HFFc6 (cell line): ENCODE measurements around the gene NME4. TPM values are rescaled to one million over a fixed set of nuclear protein-coding genes. Genes with fewer than 3 reads are reported as not detected.

Source experiments
- DNase-seq: peaks from one replicate; pipeline ENCODE4 v3.0.0-alpha.2; 2018
- H3K27ac Mint-ChIP-seq: 2 replicates; pipeline ENCODE4 v1.8.0; 2020; ENCODE audit warnings: mild to moderate bottlenecking, mixed read lengths
- H3K27me3 Mint-ChIP-seq: 2 replicates; pipeline ENCODE4 v1.8.0; 2021; ENCODE audit warnings: mild to moderate bottlenecking, moderate library complexity, mixed read lengths; ENCODE audit not compliant: insufficient read depth
- H3K36me3 Mint-ChIP-seq: 2 replicates; pipeline ENCODE4 v1.8.0; 2021; ENCODE audit warnings: low read depth, mixed read lengths
- H3K4me1 Mint-ChIP-seq: 2 replicates; pipeline ENCODE4 v1.8.0; 2020; ENCODE audit warnings: low read depth, mixed read lengths
- H3K4me3 Mint-ChIP-seq: 2 replicates; pipeline ENCODE4 v1.8.0; 2020; ENCODE audit warnings: mild to moderate bottlenecking, moderate library complexity, mixed read lengths
- H3K9me3 Mint-ChIP-seq: 2 replicates; pipeline ENCODE4 v1.8.0; 2020; ENCODE audit warnings: mild to moderate bottlenecking, mixed read lengths
- total RNA-seq, 6 experiments: library from RNA; stranded (reverse); fragmentation: NEBNext Ultra II Directional; extraction: Animal tissue kit (Norgen Biotek cat#: 25700); gene quantifications; 2 replicates in 1 of 6; 3 replicates in 5 of 6; pipeline ENCODE4 v1.2.3, GENCODE V29; 2021
- TF ChIP-seq, protein P1 (sequence below): fragments of 200-600 bp; sonication (generic); IDR thresholded peaks from 2 replicates; pipeline ENCODE4 v1.5.0; 2021; ENCODE audit warnings: antibody characterized with exemption, mild to moderate bottlenecking

NME4 gene
- total RNA-seq, 6 experiments from 2014 or later, result 153 to 276 (median 158) TPM

GRCh38 chr16:371515-372301 is 25.3 kb upstream of the NME4 start:
- 0 out of 2 replicates have a peak, but pooled peaks cover 6% of the 10 kb centered on the region for H3K36me3 Mint-ChIP-seq
- no peak for DNase-seq
- H3K9me3 Mint-ChIP-seq, result no peaks in the 10 kb centered on the region
- no peak overlapping the region for H3K4me3 Mint-ChIP-seq
- peaks cover 14% of the 10 kb centered on the region for H3K4me1 Mint-ChIP-seq
- H3K27me3 Mint-ChIP-seq, result peaks cover 3% of the 10 kb centered on the region; the same call in 1 of the 2 replicates
- H3K27ac Mint-ChIP-seq, result no peak overlapping the region
- TF ChIP-seq, protein P1, sequence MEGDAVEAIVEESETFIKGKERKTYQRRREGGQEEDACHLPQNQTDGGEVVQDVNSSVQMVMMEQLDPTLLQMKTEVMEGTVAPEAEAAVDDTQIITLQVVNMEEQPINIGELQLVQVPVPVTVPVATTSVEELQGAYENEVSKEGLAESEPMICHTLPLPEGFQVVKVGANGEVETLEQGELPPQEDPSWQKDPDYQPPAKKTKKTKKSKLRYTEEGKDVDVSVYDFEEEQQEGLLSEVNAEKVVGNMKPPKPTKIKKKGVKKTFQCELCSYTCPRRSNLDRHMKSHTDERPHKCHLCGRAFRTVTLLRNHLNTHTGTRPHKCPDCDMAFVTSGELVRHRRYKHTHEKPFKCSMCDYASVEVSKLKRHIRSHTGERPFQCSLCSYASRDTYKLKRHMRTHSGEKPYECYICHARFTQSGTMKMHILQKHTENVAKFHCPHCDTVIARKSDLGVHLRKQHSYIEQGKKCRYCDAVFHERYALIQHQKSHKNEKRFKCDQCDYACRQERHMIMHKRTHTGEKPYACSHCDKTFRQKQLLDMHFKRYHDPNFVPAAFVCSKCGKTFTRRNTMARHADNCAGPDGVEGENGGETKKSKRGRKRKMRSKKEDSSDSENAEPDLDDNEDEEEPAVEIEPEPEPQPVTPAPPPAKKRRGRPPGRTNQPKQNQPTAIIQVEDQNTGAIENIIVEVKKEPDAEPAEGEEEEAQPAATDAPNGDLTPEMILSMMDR, result no peak

DNA sequence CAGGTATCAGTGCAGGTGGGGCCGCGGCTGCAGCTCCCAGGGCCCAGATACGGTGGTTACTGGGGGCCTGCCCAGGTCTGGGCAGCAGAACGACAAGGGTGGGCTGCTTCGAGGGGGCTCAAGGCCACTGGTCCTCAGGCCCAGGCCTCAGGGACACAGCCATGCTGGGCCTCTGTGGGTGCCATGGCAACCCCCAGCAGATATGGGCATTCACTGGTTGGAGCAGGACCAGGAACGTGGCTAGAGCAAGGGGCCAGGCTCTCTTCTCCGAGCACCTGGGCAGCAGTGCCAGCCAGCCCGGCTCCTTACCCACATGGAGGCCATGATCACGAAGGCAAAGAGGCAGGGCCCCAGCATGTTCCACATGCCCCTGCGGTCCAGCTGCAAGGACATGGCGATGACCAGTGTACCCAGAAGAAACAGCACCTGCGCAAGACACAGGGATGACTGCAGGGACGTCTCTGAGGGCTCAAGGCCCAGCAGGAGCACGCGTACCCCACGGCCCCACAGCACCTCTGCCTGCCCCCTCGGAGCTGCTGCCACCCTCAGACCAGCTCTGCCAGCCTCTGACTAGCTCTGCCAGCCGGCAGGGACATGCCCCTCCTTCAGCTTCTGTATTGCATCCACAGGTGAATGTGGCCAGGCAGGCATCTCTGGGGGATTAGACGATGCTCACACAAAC is 24.6 kb upstream of the NME4 start:
- Mint-ChIP-seq H3K4me3 (no peak overlapping the region), H3K9me3 (no peaks in the 10 kb centered on the region), H3K4me1 (peaks cover 14% of the 10 kb centered on the region), H3K27ac (no peak overlapping the region), H3K27me3 (peaks cover 3% of the 10 kb centered on the region; the same call in 1 of the 2 replicates), H3K36me3 (no peaks in the 10 kb centered on the region)
- DNase-seq, result no peak
- TF ChIP-seq, protein P1, result no peak

GRCh38 chr16:373020-373598 is 23.9 kb upstream of the NME4 start:
- peaks cover 3% of the 10 kb centered on the region; the same call in 1 of the 2 replicates for H3K27me3 Mint-ChIP-seq
- H3K36me3 Mint-ChIP-seq, result no peaks in the 10 kb centered on the region
- no peak overlapping the region for H3K4me3 Mint-ChIP-seq
- no peaks in the 10 kb centered on the region for H3K9me3 Mint-ChIP-seq
- no peak overlapping the region for H3K27ac Mint-ChIP-seq
- DNase-seq, result no peak
- H3K4me1 Mint-ChIP-seq, result peaks cover 14% of the 10 kb centered on the region
- TF ChIP-seq, protein P1, result no peak

DNA sequence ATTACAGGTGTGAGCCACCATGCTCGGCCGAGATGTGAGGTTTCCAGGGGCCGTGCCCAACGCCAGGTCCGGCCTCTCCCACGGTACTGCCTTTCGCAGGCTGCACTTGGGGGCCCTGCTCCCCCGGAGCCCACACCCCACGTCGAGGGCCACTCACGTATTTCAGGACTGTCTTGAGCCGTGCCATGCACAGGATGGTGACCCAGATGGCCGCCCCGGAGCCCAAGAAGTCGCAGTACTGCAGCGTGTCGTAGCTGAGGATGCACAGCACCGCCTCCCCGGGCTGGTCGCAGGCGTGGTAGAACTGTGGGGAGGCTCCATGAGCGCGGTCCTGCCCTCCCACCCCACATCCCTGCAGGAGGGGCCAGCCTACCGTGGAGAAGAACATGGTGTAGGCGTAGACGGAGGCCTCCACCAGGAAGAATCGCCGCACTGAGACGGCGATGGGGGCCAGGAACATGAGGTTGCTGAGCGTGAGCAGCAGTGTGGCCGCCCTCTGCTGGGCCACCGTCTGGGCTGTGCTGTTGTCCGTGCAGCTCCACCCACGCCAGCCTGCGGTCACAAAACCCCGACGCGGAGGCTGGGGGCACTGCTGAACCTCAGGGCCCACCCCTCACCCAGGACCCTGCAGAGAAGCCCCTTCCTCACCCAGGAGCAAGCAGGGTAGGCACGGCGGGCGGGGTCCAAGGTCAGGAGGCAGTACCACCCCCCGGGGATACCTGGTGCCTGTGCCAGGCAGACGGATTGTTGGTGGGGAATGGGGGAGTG is 23.0 kb upstream of the NME4 start:
- H3K36me3 Mint-ChIP-seq, result no peaks in the 10 kb centered on the region
- H3K4me3 Mint-ChIP-seq, result no peak overlapping the region
- peaks cover 14% of the 10 kb centered on the region for H3K4me1 Mint-ChIP-seq
- no peak for DNase-seq
- no peak overlapping the region for H3K27ac Mint-ChIP-seq
- TF ChIP-seq, protein P1, result no peak
- H3K27me3 Mint-ChIP-seq, result peaks cover 3% of the 10 kb centered on the region; the same call in 1 of the 2 replicates
- H3K9me3 Mint-ChIP-seq, result no peaks in the 10 kb centered on the region

DNA sequence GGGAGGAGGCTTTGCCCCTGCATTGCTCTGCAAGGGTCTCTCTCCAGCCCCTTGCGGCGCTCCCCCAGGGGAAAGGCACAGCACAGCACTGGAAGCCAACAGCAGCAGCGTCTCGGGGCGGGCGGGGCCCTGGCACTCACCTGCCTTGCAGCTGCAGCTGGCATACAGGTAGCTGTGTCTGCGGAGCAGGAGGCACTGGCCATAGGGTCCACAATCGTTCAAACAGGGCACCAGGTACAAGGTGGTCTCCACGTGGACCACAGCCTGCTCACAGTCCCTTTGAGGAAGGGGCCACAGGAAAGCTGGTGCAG is 22.4 kb upstream of the NME4 start:
- Mint-ChIP-seq H3K4me3 (no peak overlapping the region), H3K9me3 (no peaks in the 10 kb centered on the region), H3K36me3 (no peaks in the 10 kb centered on the region), H3K27ac (no peak overlapping the region), H3K27me3 (peaks cover 3% of the 10 kb centered on the region; the same call in 1 of the 2 replicates), H3K4me1 (peaks cover 11% of the 10 kb centered on the region)
- TF ChIP-seq, protein P1, result no peak
- DNase-seq, result no peak
